Liver (tissue), 9 donors: ENCODE measurements around the gene GTF3C5. TPM values are rescaled to one million over a fixed set of nuclear protein-coding genes. Genes with fewer than 3 reads are reported as not detected.

Experiments
- DNase-seq: peaks from one replicate; pipeline ENCODE4 v3.0.0-alpha.2; 2017; ENCODE audit warnings: low spot score
- H3K27ac ChIP-seq, 2 donors: one replicate each; pipeline ENCODE4 v1.7.0; 2013; ENCODE audit warnings: inconsistent platforms in 2 of 2, low read length in 2 of 2, control low read depth in 1 of 2, low read depth in 1 of 2, mild to moderate bottlenecking in 1 of 2
- H3K27me3 ChIP-seq, 4 donors: one replicate each; pipeline versions ENCODE4 v1.6.1 to v1.7.0; 2013; ENCODE audit warnings: low read length in 3 of 4, inconsistent platforms in 1 of 4, mild to moderate bottlenecking in 1 of 4, moderate library complexity in 1 of 4; ENCODE audit not compliant: control insufficient read depth in 4 of 4, insufficient read depth in 4 of 4
- H3K36me3 ChIP-seq, 4 donors: one replicate each; pipeline versions ENCODE4 v1.6.1 to v1.7.0; 2013; ENCODE audit warnings: low read length in 3 of 4, mild to moderate bottlenecking in 3 of 4, low read depth in 1 of 4, moderate library complexity in 1 of 4; ENCODE audit not compliant: control insufficient read depth in 4 of 4, insufficient read depth in 3 of 4
- H3K4me1 ChIP-seq, 4 donors: one replicate each; pipeline versions ENCODE4 v1.6.1 to v1.7.0; 2013; ENCODE audit warnings: low read length in 3 of 4, mild to moderate bottlenecking in 3 of 4, moderate library complexity in 1 of 4; ENCODE audit not compliant: control insufficient read depth in 4 of 4, insufficient read depth in 4 of 4
- H3K4me3 ChIP-seq, 3 donors: one replicate each; pipeline versions ENCODE4 v1.6.1 to v1.7.0; 2013; ENCODE audit warnings: low read length in 3 of 3, control low read depth in 1 of 3, low read depth in 1 of 3, mild to moderate bottlenecking in 1 of 3
- H3K9ac ChIP-seq, 2 donors: one replicate each; pipeline ENCODE4 v1.7.0; 2013; ENCODE audit warnings: low read length in 2 of 2, mild to moderate bottlenecking in 2 of 2, moderate library complexity in 2 of 2, control low read depth in 1 of 2, low read depth in 1 of 2
- H3K9me3 ChIP-seq, 4 donors: one replicate each; pipeline versions ENCODE4 v1.6.1 to v1.7.0; 2013; ENCODE audit warnings: low read length in 3 of 4; ENCODE audit not compliant: control insufficient read depth in 4 of 4
- ATF3 ChIP-seq: IDR thresholded peaks from 2 replicates; pipeline ENCODE4 v1.6.1; 2016; ENCODE audit warnings: antibody characterized with exemption
- EGR1 ChIP-seq, 2 donors: IDR thresholded peaks; 2 replicates each; pipeline ENCODE4 v1.6.1; 2016 to 2018; ENCODE audit warnings: antibody characterized with exemption in 2 of 2, low read depth in 2 of 2
- FOXA1 ChIP-seq: IDR thresholded peaks from 2 replicates; pipeline ENCODE4 v1.6.1; 2016; ENCODE audit warnings: antibody characterized with exemption
- FOXA2 ChIP-seq: IDR thresholded peaks from 2 replicates; pipeline ENCODE4 v1.6.1; 2016; ENCODE audit warnings: antibody characterized with exemption
- HNF4A ChIP-seq, 2 donors: conservative IDR thresholded peaks; 2 replicates each; pipeline ENCODE4 v1.6.1; 2016; ENCODE audit warnings: antibody characterized with exemption in 2 of 2, mild to moderate bottlenecking in 2 of 2
- HNF4G ChIP-seq: IDR thresholded peaks from 2 replicates; pipeline ENCODE4 v1.6.1; 2016; ENCODE audit warnings: antibody characterized with exemption
- JUND ChIP-seq, 2 donors: IDR thresholded peaks; 2 replicates each; pipeline ENCODE4 v1.6.1; 2016; ENCODE audit warnings: antibody characterized with exemption in 2 of 2
- MAX ChIP-seq: IDR thresholded peaks from 2 replicates; pipeline ENCODE4 v1.6.1; 2016; ENCODE audit warnings: antibody characterized with exemption
- NR2F2 ChIP-seq: IDR thresholded peaks from 2 replicates; pipeline ENCODE4 v1.6.1; 2016; ENCODE audit warnings: antibody characterized with exemption
- RAD21 ChIP-seq, 2 donors: IDR thresholded peaks; 2 replicates each; pipeline ENCODE4 v1.6.1; 2016; ENCODE audit warnings: antibody characterized with exemption in 2 of 2, mild to moderate bottlenecking in 2 of 2
- RXRA ChIP-seq, 2 donors: IDR thresholded peaks; 2 replicates each; pipeline ENCODE4 v1.6.1; 2017 to 2018; ENCODE audit warnings: antibody characterized with exemption in 2 of 2, mild to moderate bottlenecking in 1 of 2
- SP1 ChIP-seq: IDR thresholded peaks from 2 replicates; pipeline ENCODE4 v1.6.1; 2018; ENCODE audit warnings: antibody characterized with exemption, mild to moderate bottlenecking
- TAF1 ChIP-seq: conservative IDR thresholded peaks from 2 replicates; pipeline ENCODE4 v1.6.1; 2016; ENCODE audit warnings: antibody characterized with exemption, mild to moderate bottlenecking
- WGBS: extraction: QIAGEN DNeasy Blood & Tissue Kit; methylation state at CpG from one replicate; pipeline ENCODE4 v1.1.7; 2013; 5-methylcytosine and 5-hydroxymethylcytosine counted together
- polyA plus RNA-seq, 2 donors: library from polyadenylated mRNA; stranded (reverse) in 1 of 2; unstranded in 1 of 2; fragments of 200-250 nt in 1 of 2; fragments of >200 nt in 1 of 2; fragmentation: Nextera tagmentation in 1 of 2; extraction: Ambion mirVana in 1 of 2; gene quantifications; one replicate each; pipeline versions ENCODE4 v1.2.1 to v1.2.3, GENCODE V29; 2013 to 2015
- total RNA-seq, 2 donors: library from RNA; depleted of rRNA; stranded (reverse); fragments of >200 nt; gene quantifications; one replicate each; pipeline ENCODE4 v1.2.3, GENCODE V29; 2014
- TF ChIP-seq, protein P1 (sequence below): fragments of 150-350 bp; IDR thresholded peaks from 2 replicates; pipeline ENCODE4 v1.5.1; 2017; ENCODE audit warnings: improper control_type of control experiment, low read depth, low read length; ENCODE audit not compliant: missing input control
- TF ChIP-seq, protein P2 (sequence below): IDR thresholded peaks from 2 replicates; pipeline ENCODE4 v1.6.1; 2016; ENCODE audit warnings: antibody characterized with exemption, mild to moderate bottlenecking
- donor health status: healthy.
- donor health status: healthy.
- donor health status: healthy.
- donor health status: healthy.
- donor health status: healthy.

GTF3C5 gene
- total and polyA plus RNA-seq, 4 donors = 13.2 to 26.2 (median 18.2) TPM

GRCh38 chr9:133066181-133066983 lies 35.6 kb downstream of the GTF3C5 start:
- H3K27ac ChIP-seq = no peak overlapping the region
- H3K27me3 ChIP-seq = no peaks in the 10 kb centered on the region
- H3K36me3 ChIP-seq = no peaks in the 10 kb centered on the region
- no peak for DNase-seq
- H3K4me3 ChIP-seq = no peak overlapping the region
- 95% methylated on average over 25 of the region's 25 CpGs for WGBS
- TF ChIP-seq HNF4A (conservative IDR thresholded peaks at IDR 0.05) (no peak), RAD21 (IDR thresholded peaks at IDR 0.05) (no peak)
- no peaks in the 10 kb centered on the region for H3K4me1 ChIP-seq
- no peak overlapping the region for H3K9ac ChIP-seq
- H3K9me3 ChIP-seq = no peaks in the 10 kb centered on the region

- Histone ChIP-seq H3K27me3 (no peaks in the 10 kb centered on the region), H3K4me1 (no peaks in the 10 kb centered on the region), H3K4me3 (no peak overlapping the region), H3K27ac (no peak overlapping the region), H3K9me3 (no peaks in the 10 kb centered on the region), H3K36me3 (no peaks in the 10 kb centered on the region), H3K9ac (no peak overlapping the region)
- whole genome bisulfite sequencing = 94% methylated on average over 11 of the region's 11 CpGs
- no peak for DNase-seq
- TF ChIP-seq FOXA2 (no peak), RAD21 (IDR thresholded peaks at IDR 0.05) (no peak), RXRA (IDR thresholded peaks at IDR 0.05) (no peak), EGR1 (IDR thresholded peaks at IDR 0.05; ENCODE audit: low read depth in 2 of 2) (no peak), TAF1 (no peak), ATF3 (no peak), FOXA1 (no peak), JUND (IDR thresholded peaks at IDR 0.05) (no peak), MAX (no peak), HNF4G (no peak), NR2F2 (no peak), SP1 (no peak)
- TF ChIP-seq, protein P1, sequence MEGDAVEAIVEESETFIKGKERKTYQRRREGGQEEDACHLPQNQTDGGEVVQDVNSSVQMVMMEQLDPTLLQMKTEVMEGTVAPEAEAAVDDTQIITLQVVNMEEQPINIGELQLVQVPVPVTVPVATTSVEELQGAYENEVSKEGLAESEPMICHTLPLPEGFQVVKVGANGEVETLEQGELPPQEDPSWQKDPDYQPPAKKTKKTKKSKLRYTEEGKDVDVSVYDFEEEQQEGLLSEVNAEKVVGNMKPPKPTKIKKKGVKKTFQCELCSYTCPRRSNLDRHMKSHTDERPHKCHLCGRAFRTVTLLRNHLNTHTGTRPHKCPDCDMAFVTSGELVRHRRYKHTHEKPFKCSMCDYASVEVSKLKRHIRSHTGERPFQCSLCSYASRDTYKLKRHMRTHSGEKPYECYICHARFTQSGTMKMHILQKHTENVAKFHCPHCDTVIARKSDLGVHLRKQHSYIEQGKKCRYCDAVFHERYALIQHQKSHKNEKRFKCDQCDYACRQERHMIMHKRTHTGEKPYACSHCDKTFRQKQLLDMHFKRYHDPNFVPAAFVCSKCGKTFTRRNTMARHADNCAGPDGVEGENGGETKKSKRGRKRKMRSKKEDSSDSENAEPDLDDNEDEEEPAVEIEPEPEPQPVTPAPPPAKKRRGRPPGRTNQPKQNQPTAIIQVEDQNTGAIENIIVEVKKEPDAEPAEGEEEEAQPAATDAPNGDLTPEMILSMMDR = no peak
- TF ChIP-seq, protein P2, sequence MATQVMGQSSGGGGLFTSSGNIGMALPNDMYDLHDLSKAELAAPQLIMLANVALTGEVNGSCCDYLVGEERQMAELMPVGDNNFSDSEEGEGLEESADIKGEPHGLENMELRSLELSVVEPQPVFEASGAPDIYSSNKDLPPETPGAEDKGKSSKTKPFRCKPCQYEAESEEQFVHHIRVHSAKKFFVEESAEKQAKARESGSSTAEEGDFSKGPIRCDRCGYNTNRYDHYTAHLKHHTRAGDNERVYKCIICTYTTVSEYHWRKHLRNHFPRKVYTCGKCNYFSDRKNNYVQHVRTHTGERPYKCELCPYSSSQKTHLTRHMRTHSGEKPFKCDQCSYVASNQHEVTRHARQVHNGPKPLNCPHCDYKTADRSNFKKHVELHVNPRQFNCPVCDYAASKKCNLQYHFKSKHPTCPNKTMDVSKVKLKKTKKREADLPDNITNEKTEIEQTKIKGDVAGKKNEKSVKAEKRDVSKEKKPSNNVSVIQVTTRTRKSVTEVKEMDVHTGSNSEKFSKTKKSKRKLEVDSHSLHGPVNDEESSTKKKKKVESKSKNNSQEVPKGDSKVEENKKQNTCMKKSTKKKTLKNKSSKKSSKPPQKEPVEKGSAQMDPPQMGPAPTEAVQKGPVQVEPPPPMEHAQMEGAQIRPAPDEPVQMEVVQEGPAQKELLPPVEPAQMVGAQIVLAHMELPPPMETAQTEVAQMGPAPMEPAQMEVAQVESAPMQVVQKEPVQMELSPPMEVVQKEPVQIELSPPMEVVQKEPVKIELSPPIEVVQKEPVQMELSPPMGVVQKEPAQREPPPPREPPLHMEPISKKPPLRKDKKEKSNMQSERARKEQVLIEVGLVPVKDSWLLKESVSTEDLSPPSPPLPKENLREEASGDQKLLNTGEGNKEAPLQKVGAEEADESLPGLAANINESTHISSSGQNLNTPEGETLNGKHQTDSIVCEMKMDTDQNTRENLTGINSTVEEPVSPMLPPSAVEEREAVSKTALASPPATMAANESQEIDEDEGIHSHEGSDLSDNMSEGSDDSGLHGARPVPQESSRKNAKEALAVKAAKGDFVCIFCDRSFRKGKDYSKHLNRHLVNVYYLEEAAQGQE = no peak
Observed at GRCh38 chr9:133067006-133067405, 36.2 kb downstream of the GTF3C5 start.
